AG04450 (cell line): ENCODE results near the gene ATP6V0D1. TPM values are rescaled to one million over a fixed set of nuclear protein-coding genes. Genes with fewer than 3 reads are reported as not detected.
"Not testable (repeated sequence)": the region's sequence is repeated elsewhere in the genome, so short reads cannot be mapped to it uniquely, and the experiment has no call there.

Experiments
- CTCF ChIA-PET: fragments of 300-600, 350-600 bp; formaldehyde crosslinking; extraction: SDS; loops from one replicate; lab custom pipeline; 2022; ENCODE audit warnings: antibody characterized with exemption, inconsistent platforms; lab: Charles Lee
- POLR2A ChIA-PET: fragments of 350-600 bp; formaldehyde crosslinking; extraction: SDS; loops from one replicate; lab custom pipeline; 2021; ENCODE audit warnings: antibody characterized with exemption, inconsistent platforms; lab: Yijun Ruan, JAX
- DNase-seq: peaks from one replicate; pipeline ENCODE4 v3.0.0-alpha.2; 2011; ENCODE audit warnings: low read depth, low spot score
- H3K27ac ChIP-seq: one replicate; pipeline ENCODE4 v1.5.1; 2012; ENCODE audit warnings: low read depth, low read length, control low read depth
- H3K27me3 ChIP-seq: one replicate; pipeline ENCODE4 v1.6.0; 2012; ENCODE audit warnings: low read length; ENCODE audit not compliant: control insufficient read depth, insufficient read depth
- H3K4me3 ChIP-seq: 2 replicates; pipeline ENCODE4 v1.5.1; 2011; ENCODE audit warnings: mild to moderate bottlenecking, low read depth, low read length, control low read depth
- H3K9me3 ChIP-seq: 2 replicates; pipeline ENCODE4 v1.5.1; 2012; ENCODE audit warnings: low read length; ENCODE audit not compliant: control insufficient read depth, insufficient read depth
- CTCF ChIP-seq: IDR thresholded peaks from 2 replicates; pipeline ENCODE4 v1.5.1; 2011; ENCODE audit warnings: low read depth, low read length, control low read depth, inconsistent platforms
- polyA plus RNA-seq: library from polyadenylated mRNA; depleted of rRNA; stranded (reverse); fragments of >200 nt; gene quantifications from 2 replicates; pipeline ENCODE4 v1.2.3, GENCODE V29; 2011

ATP6V0D1 gene
- polyA plus RNA-seq, 1 experiment: 101 TPM

DNA sequence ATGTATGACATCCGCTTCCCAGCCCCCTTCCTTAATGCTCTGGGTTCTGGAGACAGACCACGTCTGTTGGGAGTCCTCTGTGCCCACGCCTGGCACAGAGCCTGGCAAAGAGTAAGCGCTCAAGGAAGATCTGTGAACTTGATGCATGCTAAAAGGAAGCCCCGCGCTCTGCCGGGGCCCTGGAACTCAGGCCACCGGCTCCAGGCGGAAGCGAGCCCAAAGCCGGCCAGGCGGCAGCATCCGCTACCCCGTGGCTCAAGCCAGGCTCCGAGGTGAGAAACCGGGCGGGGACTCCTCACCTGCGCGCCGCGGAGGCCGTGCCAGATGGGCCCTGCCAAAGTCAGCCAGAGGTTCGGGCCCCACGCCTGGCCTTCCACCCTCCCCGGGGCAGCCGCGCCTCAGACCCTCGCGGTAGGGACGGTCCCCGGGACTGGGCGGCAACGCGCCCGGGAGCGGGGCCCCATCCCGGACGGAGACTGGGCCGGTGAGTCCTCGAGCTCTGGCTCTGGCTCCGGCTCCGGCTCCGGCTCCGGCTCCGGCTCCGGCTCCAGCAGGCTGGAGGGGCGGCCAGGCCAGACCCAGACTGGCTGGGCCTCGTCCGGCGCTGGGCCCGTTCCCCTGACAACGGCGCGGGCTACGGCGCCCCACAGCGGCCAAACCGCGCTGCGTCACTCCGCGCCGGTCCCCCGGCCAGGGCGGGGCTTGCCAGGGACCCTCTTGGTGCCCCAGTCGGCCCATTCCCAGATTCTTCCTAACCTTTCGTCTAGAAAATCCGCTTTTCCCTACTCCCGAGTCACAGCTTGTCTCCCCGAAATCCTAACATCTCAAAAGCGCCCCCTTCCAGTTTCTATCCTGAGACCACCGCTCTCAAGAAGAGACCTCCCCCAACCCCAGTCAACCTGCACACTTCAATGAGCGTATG lies 64.8 kb downstream of the ATP6V0D1 start, which contains the start of gene ZDHHC1:
Gene ZDHHC1, minus strand, starts transcription at position 606 of the 922 bp plus-strand sequence. CDS start 8,702 bp downstream, outside the sequence.
- POLR2A ChIA-PET: no interaction called here
- TF ChIP-seq CTCF: peak; percentile 38
- Histone ChIP-seq H3K4me3 (peak within 1 kb of the TSS; percentile 74), H3K9me3 (no peaks in the 10 kb centered on the region; the same call in 1 of the 2 replicates), H3K27ac (peak within 1 kb of the TSS; percentile 47), H3K27me3 (no peaks in the 10 kb centered on the region)
- CTCF ChIA-PET: interaction anchor here (0.6 to 3.3 kb wide), 14 partner anchors 9 to 156 kb away, joined by 3 to 34 read pairs (median 3); partner anchors contain the start of gene TPPP3
- DNase-seq: no peak

DNA sequence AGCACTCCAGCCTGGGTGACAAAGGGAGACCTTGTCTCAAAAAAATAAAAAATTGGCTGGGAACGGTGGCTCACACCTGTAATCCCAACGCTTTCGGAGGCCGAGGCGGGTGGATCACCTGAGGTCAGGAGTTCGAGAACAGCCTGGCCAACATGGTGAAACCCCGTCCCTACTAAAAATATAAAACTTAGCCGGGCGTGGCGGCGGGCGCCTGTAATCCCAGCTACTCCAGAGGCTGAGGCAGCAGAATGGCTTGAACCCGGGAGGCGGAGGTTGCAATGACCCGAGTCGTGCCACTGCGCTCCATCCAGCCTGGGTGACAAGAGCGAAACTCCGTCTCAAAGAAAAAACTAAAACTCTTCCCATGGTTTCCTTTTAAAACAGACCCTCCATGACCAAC lies 65.5 kb downstream of the ATP6V0D1 start:
- H3K27me3 ChIP-seq, H3K27ac ChIP-seq, H3K9me3 ChIP-seq, DNase-seq, POLR2A ChIA-PET: not testable (repeated sequence)
- peak overlapping the region; percentile 74 for H3K4me3 ChIP-seq
- CTCF ChIA-PET: interaction anchor here (1.2 kb wide), 1 partner anchor 65 kb away, joined by 3 read pairs; the partner anchor contains the start of gene ATP6V0D1

GRCh38 chr16:67413978-67414911 lies 66.7 kb downstream of the ATP6V0D1 start:
- no peaks in the 10 kb centered on the region for H3K27me3 ChIP-seq
- POLR2A ChIA-PET: interaction anchor here (0.6 kb wide), 1 partner anchor 80 kb away, joined by 3 read pairs; no protein-coding TSS in a partner anchor

DNA sequence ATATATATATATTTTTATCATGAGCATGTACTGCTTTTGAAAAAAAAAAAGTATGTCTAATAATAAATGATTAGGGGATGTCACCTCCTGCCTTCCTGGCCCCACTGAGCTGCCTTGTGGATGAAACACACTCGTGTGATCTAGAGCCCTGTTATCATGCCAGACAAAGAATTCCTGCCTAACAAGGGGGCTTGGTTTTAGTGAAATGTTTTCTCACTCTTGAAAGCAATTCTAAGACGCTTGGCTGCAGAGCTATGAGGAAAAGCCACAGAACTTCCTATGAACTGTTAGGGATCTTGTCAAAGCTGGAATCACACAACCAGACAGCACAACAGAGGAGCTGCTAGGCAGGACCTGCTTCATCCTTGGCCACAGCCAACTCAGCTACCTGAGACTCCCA lies 68.7 kb downstream of the ATP6V0D1 start:
- H3K27ac ChIP-seq: peak overlapping the region; percentile 39
- ChIA-PET CTCF (interaction anchor here (1.0 to 2.2 kb wide), 2 partner anchors 16 to 56 kb away, joined by 3 to 7 read pairs; no protein-coding TSS in a partner anchor), POLR2A (no interaction called here)
- no peak overlapping the region for H3K4me3 ChIP-seq
- no peaks in the 10 kb centered on the region; the same call in 1 of the 2 replicates for H3K9me3 ChIP-seq
- H3K27me3 ChIP-seq: no peaks in the 10 kb centered on the region
- TF ChIP-seq CTCF: no peak
- DNase-seq: no peak

More at GRCh38 chr16:67413978-67414911, 66.7 kb downstream of the ATP6V0D1 start:
- no peak overlapping the region for H3K27ac ChIP-seq
- TF ChIP-seq CTCF: no peak
- H3K4me3 ChIP-seq: no peak overlapping the region
- CTCF ChIA-PET: interaction anchor here (0.6 to 1.2 kb wide), 3 partner anchors 66 to 227 kb away, joined by 3 to 5 read pairs (median 3); partner anchors contain the start of gene ATP6V0D1
- H3K9me3 ChIP-seq: no peaks in the 10 kb centered on the region; the same call in 1 of the 2 replicates
- no peak for DNase-seq

DNA sequence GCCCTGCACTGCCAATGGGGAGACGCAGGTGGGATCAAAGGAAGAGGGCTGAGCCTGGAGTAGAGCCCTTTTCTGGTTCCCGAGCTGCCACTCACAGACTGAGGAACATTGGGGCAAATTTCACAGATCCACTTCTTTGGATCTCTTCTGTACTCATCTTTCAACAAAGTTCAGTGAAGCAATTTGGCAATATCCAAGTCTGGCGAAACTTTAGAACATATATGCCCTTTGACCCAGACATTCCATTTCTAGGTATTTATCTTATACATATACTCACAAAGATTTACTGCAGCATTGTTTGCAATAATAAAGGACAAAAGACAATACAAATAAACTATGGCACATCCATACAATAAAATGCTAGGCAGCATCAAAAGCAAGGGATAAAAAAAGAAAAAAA lies 69.6 kb downstream of the ATP6V0D1 start:
- no peak for DNase-seq
- no peak overlapping the region for H3K27ac ChIP-seq
- H3K9me3 ChIP-seq: no peaks in the 10 kb centered on the region; the same call in 1 of the 2 replicates
- H3K27me3 ChIP-seq: no peaks in the 10 kb centered on the region
- no peak overlapping the region for H3K4me3 ChIP-seq
- POLR2A ChIA-PET: no interaction called here
- CTCF ChIA-PET: interaction anchor here (0.7 to 2.2 kb wide), 3 partner anchors 17 to 539 kb away, joined by 3 to 7 read pairs (median 3); partner anchors contain the start of gene TPPP3
- TF ChIP-seq CTCF: no peak
